Ovary (tissue), 3 donors: ENCODE data around the gene EPC2.

Experiments used
- EP300 ChIP-seq: sonication (generic); formaldehyde crosslinking; IDR thresholded peaks from one replicate; pipeline ENCODE4 v1.6.1; 2017; ENCODE audit warnings: antibody characterized with exemption
- POLR2A ChIP-seq: fragments of 450-650 bp; IDR thresholded peaks from one replicate; pipeline ENCODE4 v1.6.1; 2017; ENCODE audit warnings: antibody characterized with exemption, mild to moderate bottlenecking, moderate library complexity
- TF ChIP-seq, protein P1 (sequence below), 3 donors: fragments of 450-650 bp in 2 of 3; fragments of 200-600 bp in 1 of 3; IDR thresholded peaks; one replicate each; pipeline versions ENCODE4 v1.5.1 to v1.8.0; 2016 to 2022; ENCODE audit warnings: antibody characterized with exemption in 3 of 3, mild to moderate bottlenecking in 1 of 3
- donor health status: DM: no; HTN: no; CAD: no.

DNA sequence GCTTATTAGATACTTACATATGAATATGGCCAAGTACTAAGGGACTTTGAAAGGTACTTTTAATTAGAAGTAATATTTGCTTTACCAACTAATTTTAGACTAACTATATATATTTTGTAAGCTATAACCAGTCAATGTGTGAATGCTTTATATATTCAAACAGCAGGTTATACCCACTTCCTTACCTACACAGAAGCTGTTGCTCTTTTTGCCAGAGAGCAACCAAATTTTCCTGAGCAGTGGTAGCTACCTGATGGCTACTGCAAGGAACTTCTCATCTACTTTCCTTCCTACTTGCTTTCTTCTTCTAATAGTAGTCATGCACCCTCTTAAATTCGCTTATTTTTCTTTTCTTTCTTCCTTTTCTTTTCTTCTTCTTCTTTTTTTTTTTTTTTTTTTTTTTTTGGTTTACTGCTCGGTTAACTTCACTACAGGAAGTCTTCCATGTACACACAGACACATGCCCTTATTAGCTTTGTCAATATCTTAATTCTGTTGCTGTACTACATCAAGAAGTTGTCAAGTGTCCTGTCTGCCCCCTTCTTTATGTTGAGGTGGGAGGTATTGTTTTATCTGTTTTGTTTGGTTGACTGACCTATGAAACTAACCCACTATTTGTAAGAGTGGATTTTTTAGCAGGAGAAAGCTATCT is 95.0 kb downstream of the EPC2 start:
- TF ChIP-seq, protein P1, sequence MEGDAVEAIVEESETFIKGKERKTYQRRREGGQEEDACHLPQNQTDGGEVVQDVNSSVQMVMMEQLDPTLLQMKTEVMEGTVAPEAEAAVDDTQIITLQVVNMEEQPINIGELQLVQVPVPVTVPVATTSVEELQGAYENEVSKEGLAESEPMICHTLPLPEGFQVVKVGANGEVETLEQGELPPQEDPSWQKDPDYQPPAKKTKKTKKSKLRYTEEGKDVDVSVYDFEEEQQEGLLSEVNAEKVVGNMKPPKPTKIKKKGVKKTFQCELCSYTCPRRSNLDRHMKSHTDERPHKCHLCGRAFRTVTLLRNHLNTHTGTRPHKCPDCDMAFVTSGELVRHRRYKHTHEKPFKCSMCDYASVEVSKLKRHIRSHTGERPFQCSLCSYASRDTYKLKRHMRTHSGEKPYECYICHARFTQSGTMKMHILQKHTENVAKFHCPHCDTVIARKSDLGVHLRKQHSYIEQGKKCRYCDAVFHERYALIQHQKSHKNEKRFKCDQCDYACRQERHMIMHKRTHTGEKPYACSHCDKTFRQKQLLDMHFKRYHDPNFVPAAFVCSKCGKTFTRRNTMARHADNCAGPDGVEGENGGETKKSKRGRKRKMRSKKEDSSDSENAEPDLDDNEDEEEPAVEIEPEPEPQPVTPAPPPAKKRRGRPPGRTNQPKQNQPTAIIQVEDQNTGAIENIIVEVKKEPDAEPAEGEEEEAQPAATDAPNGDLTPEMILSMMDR (IDR thresholded peaks at IDR 0.05), result no peak
- TF ChIP-seq POLR2A (no peak), EP300 (no peak)
